IMR-90 (cell line): ENCODE data around the gene GNAI1. TPM values are rescaled to one million over a fixed set of nuclear protein-coding genes. Genes with fewer than 3 reads are reported as not detected.

Source experiments
- ATAC-seq: fragments of 200-7000 bp; cut with Tn5 transposase; 2 replicates; pipeline ENCODE4 v1.9.1; 2020; ENCODE audit warnings: low read depth, mild to moderate bottlenecking, moderate library complexity
- BruUV-seq: library from RNA; stranded (reverse); fragments of 400-500 nt; replicated peaks from 2 replicates; lab custom pipeline; 2021; lab: Mats Ljungman, UMichigan
- CTCF ChIA-PET: fragments of 300-600 bp; formaldehyde crosslinking; extraction: SDS; loops from one replicate; lab custom pipeline; 2021; ENCODE audit warnings: antibody characterized with exemption; lab: Yijun Ruan, JAX
- POLR2A ChIA-PET: fragments of 300-600 bp; sonication (Branson Sonifier 250); formaldehyde crosslinking; loops from one replicate; lab custom pipeline; 2022; ENCODE audit warnings: antibody characterized with exemption; ENCODE audit not compliant: unreplicated experiment; lab: Charles Lee
- DNase-seq: peaks from one replicate; pipeline ENCODE4 v3.0.0; 2013
- H2AFZ ChIP-seq: replicated peaks from 2 replicates; pipeline ENCODE3; 2013; ENCODE audit warnings: low read length, mild to moderate bottlenecking; ENCODE audit not compliant: poor library complexity
- H2AK5ac ChIP-seq: 2 replicates; pipeline ENCODE4 v1.6.1; 2013; ENCODE audit warnings: low read depth, low read length, inconsistent platforms
- H2AK9ac ChIP-seq: replicated peaks from 2 replicates; pipeline ENCODE3; 2013; ENCODE audit warnings: mild to moderate bottlenecking, low read depth, low read length, moderate library complexity; ENCODE audit not compliant: poor library complexity
- H2BK120ac ChIP-seq: 2 replicates; pipeline ENCODE4 v1.6.1; 2013; ENCODE audit warnings: low read depth, low read length, inconsistent platforms
- H2BK15ac ChIP-seq: 3 replicates; pipeline ENCODE4 v1.6.1; 2013; ENCODE audit warnings: low read depth, low read length, inconsistent platforms
- H2BK20ac ChIP-seq: 2 replicates; pipeline ENCODE4 v1.6.1; 2013; ENCODE audit warnings: low read depth, mild to moderate bottlenecking, inconsistent platforms, low read length, moderate library complexity
- H2BK5ac ChIP-seq: 2 replicates; pipeline ENCODE4 v1.6.1; 2013; ENCODE audit warnings: mild to moderate bottlenecking, low read depth, low read length, inconsistent platforms; ENCODE audit not compliant: poor library complexity, severe bottlenecking
- H3K14ac ChIP-seq: replicated peaks from 2 replicates; pipeline ENCODE4 v1.6.1; 2013; ENCODE audit warnings: low read depth, low read length, inconsistent platforms
- H3K18ac ChIP-seq: 2 replicates; pipeline ENCODE4 v1.6.1; 2013; ENCODE audit warnings: low read depth, low read length, control low read depth
- H3K23ac ChIP-seq: 2 replicates; pipeline ENCODE4 v1.6.1; 2013; ENCODE audit warnings: low read depth, low read length, inconsistent platforms
- H3K27ac ChIP-seq: 2 replicates; pipeline ENCODE4 v1.5.1; 2013; ENCODE audit warnings: mild to moderate bottlenecking, control low read depth, low read length; ENCODE audit not compliant: insufficient read depth
- H3K27me3 ChIP-seq: 2 replicates; pipeline ENCODE4 v1.6.1; 2013; ENCODE audit warnings: low read length; ENCODE audit not compliant: control insufficient read depth, insufficient read depth
- H3K36me3 ChIP-seq: 2 replicates; pipeline ENCODE4 v1.6.1; 2013; ENCODE audit warnings: low read length, mixed read lengths; ENCODE audit not compliant: control insufficient read depth, insufficient read depth
- H3K4ac ChIP-seq: 2 replicates; pipeline ENCODE4 v1.6.1; 2013; ENCODE audit warnings: low read depth, low read length, inconsistent platforms
- H3K4me1 ChIP-seq: 2 replicates; pipeline ENCODE4 v1.6.1; 2013; ENCODE audit warnings: low read length, mixed read lengths; ENCODE audit not compliant: control insufficient read depth, insufficient read depth
- H3K4me2 ChIP-seq: 2 replicates; pipeline ENCODE4 v1.6.1; 2013; ENCODE audit warnings: low read depth, mild to moderate bottlenecking, control low read depth, low read length, moderate library complexity
- H3K4me3 ChIP-seq: 2 replicates; pipeline ENCODE4 v1.5.1; 2013; ENCODE audit warnings: low read depth, mild to moderate bottlenecking, control low read depth, low read length, moderate library complexity; ENCODE audit not compliant: insufficient read depth
- H3K56ac ChIP-seq: 2 replicates; pipeline ENCODE4 v1.6.1; 2013; ENCODE audit warnings: low read length, inconsistent platforms; ENCODE audit not compliant: insufficient read depth; ENCODE audit errors: extremely low read depth
- H3K79me1 ChIP-seq, 2 experiments: 2 replicates each; pipeline ENCODE4 v1.6.1; 2013; ENCODE audit warnings: low read length in 2 of 2, inconsistent platforms in 1 of 2, low read depth in 1 of 2
- H3K9ac ChIP-seq: 2 replicates; pipeline ENCODE4 v1.6.1; 2013; ENCODE audit warnings: low read depth, low read length, control low read depth
- H3K9me1 ChIP-seq: 2 replicates; pipeline ENCODE4 v1.6.1; 2013; ENCODE audit warnings: low read length, inconsistent platforms; ENCODE audit not compliant: insufficient read depth
- H3K9me3 ChIP-seq: 2 replicates; pipeline ENCODE4 v1.6.1; 2013; ENCODE audit warnings: low read length; ENCODE audit not compliant: control insufficient read depth, insufficient read depth
- H4K20me1 ChIP-seq: 2 replicates; pipeline ENCODE4 v1.6.1; 2013; ENCODE audit warnings: low read length, inconsistent platforms; ENCODE audit not compliant: insufficient read depth
- H4K5ac ChIP-seq: 2 replicates; pipeline ENCODE4 v1.6.1; 2013; ENCODE audit warnings: mild to moderate bottlenecking, low read depth, low read length, control low read depth
- H4K8ac ChIP-seq, 2 experiments: 2 replicates each; pipeline ENCODE4 v1.6.1; 2013; ENCODE audit warnings: low read depth in 2 of 2, low read length in 2 of 2, control low read depth in 1 of 2, inconsistent platforms in 1 of 2
- H4K91ac ChIP-seq: 2 replicates; pipeline ENCODE4 v1.6.1; 2013; ENCODE audit warnings: low read depth, low read length, inconsistent platforms; ENCODE audit not compliant: insufficient read depth
- CEBPB ChIP-seq: IDR thresholded peaks from 2 replicates; pipeline ENCODE4 v1.6.1; 2012; ENCODE audit warnings: low read depth, low read length, improper control_type of control experiment
- CTCF ChIP-seq: conservative IDR thresholded peaks from 2 replicates; pipeline ENCODE4 v1.5.1; 2012; ENCODE audit warnings: mild to moderate bottlenecking, low read depth, low read length, improper control_type of control experiment
- FOS ChIP-seq: fragments of 150-350 bp; IDR thresholded peaks from 2 replicates; pipeline ENCODE4 v1.6.1; 2016; ENCODE audit warnings: low read depth, low read length
- MAFK ChIP-seq: IDR thresholded peaks from 2 replicates; pipeline ENCODE4 v1.6.1; 2012; ENCODE audit warnings: low read depth, low read length, improper control_type of control experiment
- MXI1 ChIP-seq: IDR thresholded peaks from 2 replicates; pipeline ENCODE4 v1.6.1; 2012; ENCODE audit warnings: low read depth, mild to moderate bottlenecking, low read length, moderate library complexity, borderline replicate concordance
- POLR2A ChIP-seq: IDR thresholded peaks from 2 replicates; pipeline ENCODE4 v1.6.1; 2012; ENCODE audit warnings: mild to moderate bottlenecking, low read depth, low read length
- RAD21 ChIP-seq: IDR thresholded peaks from 2 replicates; pipeline ENCODE4 v1.6.1; 2012; ENCODE audit warnings: low read length, improper control_type of control experiment
- SMC3 ChIP-seq: fragments of 150-350 bp; IDR thresholded peaks from 2 replicates; pipeline ENCODE4 v1.6.1; 2016; ENCODE audit warnings: low read depth, mild to moderate bottlenecking, antibody characterized with exemption, low read length, moderate library complexity
- USF2 ChIP-seq: fragments of 150-350 bp; IDR thresholded peaks from 2 replicates; pipeline ENCODE4 v1.6.1; 2017; ENCODE audit warnings: mild to moderate bottlenecking, antibody characterized with exemption, low read length, low read depth
- WGBS, 2 experiments: methylation state at CpG; one replicate each; pipeline versions ENCODE4 v1.1.5 to v1.1.7; 2013; ENCODE audit warnings: missing lambda C conversion rate in 2 of 2; ENCODE audit not compliant: insufficient read length in 1 of 2; ENCODE audit errors: extremely low coverage in 2 of 2; 5-methylcytosine and 5-hydroxymethylcytosine counted together
- dilution Hi-C: fragments of 300-500 bp; cut with HindIII; formaldehyde crosslinking; loops from one replicate; pipeline ENCODE4 v1.14.3; 2018; ENCODE audit warnings: low sequenced_read_pairs; ENCODE audit not compliant: unreplicated experiment
- in situ Hi-C: fragments of 300-500 bp; cut with MboI; formaldehyde crosslinking; loops from 3 replicates; pipeline ENCODE4 v1.14.3; 2019; ENCODE audit warnings: low sequenced_read_pairs, inconsistent platforms, mixed read lengths
- intact Hi-C: fragments of 100-400 bp; cut with micrococcal nuclease; formaldehyde crosslinking; loops from 2 replicates; pipeline ENCODE4 v1.10.0; 2022
- polyA plus RNA-seq, 3 experiments: library from polyadenylated mRNA; depleted of rRNA; stranded (reverse); fragments of >200 nt; gene quantifications; 2 replicates each; pipeline ENCODE4 v1.2.3, GENCODE V29; 2012; ENCODE audit warnings: low replicate concordance in 1 of 3
- total RNA-seq: library from RNA; depleted of rRNA; stranded (reverse); fragments of >200 nt; gene quantifications from 2 replicates; pipeline ENCODE4 v1.2.3, GENCODE V29; 2012

The GNAI1 gene
- total and polyA plus RNA-seq, 2 of the 4 experiments (the other 2 are of a cell fraction), result 21.1 to 26.5 TPM

GRCh38 chr7:80087771-80088170 is 46.9 kb upstream of the GNAI1 start:
- no peak overlapping the region for H2AK5ac ChIP-seq
- peak overlapping the region; percentile 65 for H3K27ac ChIP-seq
- no peak overlapping the region for H2AK9ac ChIP-seq
- H3K4me1 ChIP-seq, result peaks cover 6% of the 10 kb centered on the region
- H2BK5ac ChIP-seq, result peak overlapping the region; percentile 75
- no peaks in the 10 kb centered on the region for H3K36me3 ChIP-seq
- H3K23ac ChIP-seq, result no peak overlapping the region; the same call in 1 of the 2 replicates
- no CpG with 5 or more reads among the region's 1 CpG for WGBS, 2 experiments
- DNase-seq, result no peak
- ChIA-PET POLR2A (no interaction called here), CTCF (interaction anchor here (0.8 kb wide), 1 partner anchor 9 kb away, joined by 6 read pairs; no protein-coding TSS in a partner anchor)
- no peaks in the 10 kb centered on the region for H3K27me3 ChIP-seq
- H3K56ac ChIP-seq, result peak overlapping the region; percentile 79
- intact Hi-C loops (loop anchor here (10.0 kb wide), 1 partner anchor 567 kb away; no protein-coding TSS in a partner anchor), dilution Hi-C loops (no loop called here), in situ Hi-C loops (loop anchor here (25.0 kb wide), 1 partner anchor 575 kb away; no protein-coding TSS in a partner anchor)
- no TSS peak for BruUV-seq
- peak overlapping the region in 1 of 2 experiments; percentile 68; a peak in 2 of 4 replicates for H4K8ac ChIP-seq
- H4K91ac ChIP-seq, result 0 out of 2 replicates have a peak overlapping the region, but pooled peaks have one; percentile 65
- ATAC-seq, result peak; percentile 59
- H3K79me1 ChIP-seq, result no peaks in the 10 kb centered on the region
- TF ChIP-seq CTCF (no peak), POLR2A (no peak), SMC3 (no peak), USF2 (no peak), CEBPB (no peak), MAFK (no peak), RAD21 (no peak), MXI1 (no peak), FOS (no peak)
- no peak overlapping the region for H3K9ac ChIP-seq
- peak overlapping the region; percentile 5; the same call in 1 of the 2 replicates for H4K5ac ChIP-seq
- no peak overlapping the region for H2AFZ ChIP-seq
- H3K9me1 ChIP-seq, result no peaks in the 10 kb centered on the region
- H3K14ac ChIP-seq, result no peak overlapping the region; the same call in 1 of the 2 replicates
- H3K4ac ChIP-seq, result peak overlapping the region; percentile 27; the same call in 1 of the 2 replicates
- peak overlapping the region; percentile 57 for H2BK20ac ChIP-seq
- H2BK15ac ChIP-seq, result peak overlapping the region; percentile 69; the same call in 1 of the 3 replicates
- H3K4me3 ChIP-seq, result no peak overlapping the region
- H4K20me1 ChIP-seq, result no peaks in the 10 kb centered on the region; the same call in 1 of the 2 replicates
- H3K9me3 ChIP-seq, result no peaks in the 10 kb centered on the region
- peak overlapping the region; percentile 36 for H3K18ac ChIP-seq
- peak overlapping the region; percentile 81 for H2BK120ac ChIP-seq
- peak overlapping the region; percentile 45 for H3K4me2 ChIP-seq
